Body of pancreas (tissue), 4 donors: Measurements from ENCODE around the gene TOR1B.

Source experiments
- CTCF ChIP-seq, 7 experiments: fragments of 450-650 bp in 4 of 7; fragments of 200-600 bp in 3 of 7; sonication (generic) in 3 of 7; IDR thresholded peaks; one replicate each; pipeline ENCODE4 v1.5.1; 2016 to 2019; ENCODE audit warnings: antibody characterized with exemption in 7 of 7
- POLR2A ChIP-seq, 3 donors: fragments of 450-650 bp; IDR thresholded peaks; one replicate each; pipeline ENCODE4 v1.6.1; 2016; ENCODE audit warnings: antibody characterized with exemption in 3 of 3, mild to moderate bottlenecking in 2 of 3

GRCh38 chr9:129757045-129757444 lies 45.9 kb upstream of the TOR1B start:
- TF ChIP-seq POLR2A (IDR thresholded peaks at IDR 0.05) (no peak), CTCF (IDR thresholded peaks at IDR 0.05) (no peak)
